GM10248 (cell line): ENCODE results near the gene TIMELESS.
"Not testable (repeated sequence)": the region's sequence is repeated elsewhere in the genome, so short reads cannot be mapped to it uniquely, and the experiment has no call there.

Experiments
- CTCF ChIA-PET: fragments of 300-600 bp; sonication (Branson Sonifier 250); formaldehyde crosslinking; extraction: SDS; loops from one replicate; lab custom pipeline; 2021; ENCODE audit warnings: antibody characterized with exemption; lab: Yijun Ruan, JAX
- POLR2A ChIA-PET: fragments of 350-650 bp; sonication (Branson Sonifier 250); formaldehyde crosslinking; extraction: SDS; loops from one replicate; lab custom pipeline; 2020; ENCODE audit warnings: antibody characterized with exemption; lab: Yijun Ruan, JAX
- DNase-seq: peaks from one replicate; pipeline ENCODE4 v3.0.0; 2012; ENCODE audit errors: extremely low spot score
- CTCF ChIP-seq: IDR thresholded peaks from 2 replicates; pipeline ENCODE4 v1.5.1; 2012; ENCODE audit warnings: mild to moderate bottlenecking, low read depth; ENCODE audit errors: extremely low read depth, missing control alignments, control extremely low read depth

TIMELESS gene

DNA sequence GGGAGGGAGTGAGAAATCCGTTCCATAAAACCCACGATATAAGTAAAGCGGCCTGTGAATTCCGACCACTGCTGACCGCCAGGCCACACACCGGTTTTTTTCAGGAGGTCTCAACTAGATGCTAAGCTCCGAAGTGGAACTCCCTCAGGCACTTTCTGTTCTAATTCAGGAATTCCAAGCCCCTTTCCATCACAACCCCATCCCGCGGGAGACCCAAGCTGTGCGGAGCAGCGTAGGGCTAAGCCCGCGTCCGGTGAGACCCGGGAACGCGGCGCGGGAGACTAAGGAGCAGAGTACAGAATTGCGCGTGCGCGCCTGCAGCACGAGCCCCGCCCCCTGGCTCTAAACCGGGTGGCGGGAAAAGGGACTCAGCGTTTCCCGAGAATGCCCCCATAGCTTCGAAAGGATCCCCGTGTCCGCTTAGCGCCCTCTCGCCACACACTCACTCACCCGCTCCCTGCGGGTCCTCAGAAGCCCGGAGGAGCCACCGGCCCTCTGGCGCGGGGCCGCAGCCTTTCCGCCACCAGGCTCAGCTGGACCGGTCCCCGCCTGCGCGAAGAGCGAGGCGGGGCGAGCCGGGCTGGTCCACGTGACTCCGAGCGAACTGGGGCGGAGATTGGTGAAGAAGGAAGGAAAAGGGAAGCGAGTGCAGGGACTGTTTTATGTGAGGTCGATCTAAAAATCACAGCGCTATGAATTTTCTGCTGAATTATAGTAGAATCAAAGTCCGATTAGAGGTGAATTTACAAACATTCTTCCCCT, at the start of gene TIMELESS:
Gene TIMELESS (minus strand): TSS at position 567 of the 762 bp plus-strand sequence. CDS start 15,256 bp downstream, outside the sequence.
- CTCF ChIA-PET: interaction anchor here (1.0 to 3.4 kb wide), 9 partner anchors 10 to 259 kb away, joined by 3 to 34 read pairs (median 6); partner anchors contain the start of gene SMARCC2
- POLR2A ChIA-PET: interaction anchor here (0.8 kb wide), 2 partner anchors 22 to 89 kb away, joined by 3 read pairs; partner anchors contain the start of gene STAT2
- DNase-seq: peak; percentile 96
- no peak for TF ChIP-seq CTCF

DNA sequence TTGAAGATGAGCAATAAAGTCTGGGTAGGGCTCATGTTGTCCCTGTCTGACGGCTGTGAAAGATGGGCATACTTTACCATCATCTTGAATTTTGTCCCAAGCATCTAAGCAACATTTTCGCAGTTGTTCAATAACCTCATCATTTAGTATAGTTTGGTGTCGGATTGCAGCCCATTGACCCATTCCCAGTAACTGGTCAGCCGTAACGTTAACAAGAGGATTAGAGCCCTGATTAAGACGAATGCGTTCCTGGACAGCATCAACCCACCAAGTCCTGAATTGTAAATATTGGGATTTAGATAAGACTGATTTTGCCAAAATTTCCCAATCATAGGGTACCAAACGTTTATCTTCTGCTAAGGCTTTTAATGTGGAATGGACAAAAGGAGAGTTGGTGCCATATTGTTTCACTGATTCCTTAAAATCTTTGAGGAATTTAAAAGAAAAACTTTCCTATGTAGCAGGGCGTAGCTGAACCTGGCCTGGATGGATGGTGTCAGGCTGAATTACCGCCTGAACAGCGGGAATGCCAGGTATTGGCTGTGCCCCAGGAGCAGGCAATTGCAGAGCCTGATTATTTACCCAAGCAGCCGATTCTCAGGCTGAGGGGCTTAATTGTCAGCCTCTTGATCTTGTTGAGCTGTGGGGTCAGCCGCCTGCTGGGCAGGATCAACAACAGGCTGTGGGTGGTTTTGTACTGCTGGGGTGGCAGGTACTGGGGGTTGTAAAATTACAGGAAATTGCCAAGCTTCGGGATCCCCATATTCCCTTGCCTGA, 49.1 kb upstream of the TIMELESS start:
- DNase-seq, POLR2A ChIA-PET, CTCF ChIA-PET: not testable (repeated sequence)

DNA sequence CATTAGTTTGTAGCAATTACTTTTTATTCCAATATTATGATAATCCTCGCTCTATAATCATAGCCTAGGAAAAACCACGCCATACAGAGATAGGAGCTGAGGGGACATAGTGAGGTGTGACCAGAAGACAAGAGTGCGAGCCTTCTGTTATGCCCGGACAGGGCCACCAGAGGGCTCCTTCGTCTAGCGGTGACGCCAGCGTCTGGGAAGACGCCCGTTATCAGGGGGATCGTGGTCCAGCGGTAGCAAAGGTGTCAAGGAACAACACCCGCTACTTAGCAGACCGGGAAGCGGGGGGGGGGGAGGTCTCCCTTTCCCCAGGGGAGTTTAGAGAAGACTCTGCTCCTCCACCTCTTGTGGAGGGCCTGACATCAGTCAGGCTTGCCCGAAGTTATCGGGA, 47.5 kb upstream of the TIMELESS start:
- CTCF ChIA-PET: interaction anchor here (0.9 to 1.8 kb wide), 7 partner anchors 9 to 140 kb away, joined by 3 to 4 read pairs (median 3); no protein-coding TSS in a partner anchor
- DNase-seq, POLR2A ChIA-PET: not testable (repeated sequence)
- TF ChIP-seq CTCF: peak; percentile 53

DNA sequence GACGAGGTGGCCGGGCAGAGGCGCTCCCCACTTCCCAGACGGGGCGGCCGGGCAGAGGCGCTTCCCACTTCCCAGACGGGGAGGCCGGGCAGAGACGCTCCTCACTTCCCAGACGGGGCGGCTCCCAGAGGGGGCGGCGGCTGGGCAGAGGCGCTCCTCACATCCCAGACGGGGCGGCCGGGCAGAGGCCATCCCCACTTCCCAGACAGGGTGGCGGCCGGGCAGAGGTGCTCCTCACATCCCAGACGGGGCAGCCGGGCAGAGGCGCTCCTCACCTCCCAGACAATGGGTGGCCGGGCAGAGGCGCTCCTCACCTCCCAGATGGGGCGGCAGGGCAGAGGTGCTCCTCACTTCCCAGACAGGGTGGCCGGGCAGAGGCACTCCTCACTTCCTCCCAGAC, 45.3 kb upstream of the TIMELESS start:
- DNase-seq, CTCF ChIA-PET, POLR2A ChIA-PET: not testable (repeated sequence)

DNA sequence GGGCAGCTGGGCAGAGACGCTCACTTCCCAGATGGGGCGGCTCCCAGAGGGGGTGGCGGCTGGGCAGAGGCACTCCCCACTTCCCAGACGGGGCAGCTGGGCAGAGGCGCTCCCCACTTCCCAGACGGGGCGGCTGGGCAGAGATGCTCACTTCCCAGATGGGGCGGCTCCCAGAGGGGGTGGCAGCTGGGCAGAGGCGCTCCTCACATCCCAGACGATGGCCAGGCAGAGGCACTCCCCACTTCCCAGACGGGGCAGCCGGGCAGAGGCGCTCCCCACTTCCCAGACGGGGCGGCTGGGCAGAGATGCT, 44.8 kb upstream of the TIMELESS start:
- DNase-seq, CTCF ChIA-PET, POLR2A ChIA-PET: not testable (repeated sequence)

DNA sequence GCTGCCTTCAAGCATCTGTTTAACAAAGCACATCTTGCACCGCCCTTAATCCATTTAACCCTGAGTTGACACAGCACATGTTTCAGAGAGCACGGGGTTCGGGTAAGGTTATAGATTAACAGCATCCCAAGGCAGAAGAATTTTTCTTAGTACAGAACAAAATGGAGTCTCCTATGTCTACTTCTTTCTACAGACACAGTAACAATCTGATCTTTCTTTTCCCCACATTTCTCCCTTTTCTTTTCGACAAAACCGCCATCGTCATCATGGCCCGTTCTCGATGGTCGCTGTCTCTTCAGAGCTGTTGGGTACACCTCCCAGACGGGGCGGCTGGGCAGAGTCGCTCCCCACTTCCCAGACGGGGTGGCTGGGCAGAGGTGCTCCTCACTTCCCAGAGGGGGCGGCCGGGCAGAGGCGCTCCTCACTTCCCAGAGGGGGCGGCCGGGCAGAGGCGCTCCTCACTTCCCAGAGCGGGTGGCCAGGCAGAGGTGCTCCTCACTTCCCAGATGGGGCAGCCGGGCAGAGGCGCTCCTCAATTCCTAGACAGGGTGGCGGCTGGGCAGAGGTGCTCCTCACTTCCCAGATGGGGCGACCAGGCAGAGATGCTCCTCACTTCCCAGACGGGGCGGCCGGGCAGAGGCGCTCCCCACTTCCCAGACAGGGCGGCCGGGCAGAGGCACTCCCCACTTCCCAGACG, 44.3 kb upstream of the TIMELESS start:
- POLR2A ChIA-PET, CTCF ChIA-PET, DNase-seq: not testable (repeated sequence)

GRCh38 chr12:56490360-56490759, 41.1 kb upstream of the TIMELESS start:
- ChIA-PET POLR2A (no interaction called here), CTCF (interaction anchor here (1.0 to 2.8 kb wide), 5 partner anchors 10 to 23 kb away, joined by 3 to 9 read pairs (median 5); no protein-coding TSS in a partner anchor)
- DNase-seq: no peak
- TF ChIP-seq CTCF: no peak

- CTCF ChIA-PET: interaction anchor here (0.9 to 1.3 kb wide), 2 partner anchors 14 to 15 kb away, joined by 3 read pairs; no protein-coding TSS in a partner anchor
- no peak for TF ChIP-seq CTCF
- POLR2A ChIA-PET: interaction anchor here (0.6 kb wide), 1 partner anchor 85 kb away, joined by 13 read pairs; no protein-coding TSS in a partner anchor
- DNase-seq: peak; percentile 91
These were observed 39.1 kb upstream of the TIMELESS start, which contains the start of gene GLS2 for GRCh38 chr12:56488041-56488955. TSS of gene GLS2 (minus strand) at chr12:56488161. CDS start at chr12:56488118, 43 bp downstream.
